ENCODE data around the gene ZNF474.
A peak's percentile ranks its signal among the peaks of the same experiment; 100 is the strongest.

The ZNF474 gene

DNA sequence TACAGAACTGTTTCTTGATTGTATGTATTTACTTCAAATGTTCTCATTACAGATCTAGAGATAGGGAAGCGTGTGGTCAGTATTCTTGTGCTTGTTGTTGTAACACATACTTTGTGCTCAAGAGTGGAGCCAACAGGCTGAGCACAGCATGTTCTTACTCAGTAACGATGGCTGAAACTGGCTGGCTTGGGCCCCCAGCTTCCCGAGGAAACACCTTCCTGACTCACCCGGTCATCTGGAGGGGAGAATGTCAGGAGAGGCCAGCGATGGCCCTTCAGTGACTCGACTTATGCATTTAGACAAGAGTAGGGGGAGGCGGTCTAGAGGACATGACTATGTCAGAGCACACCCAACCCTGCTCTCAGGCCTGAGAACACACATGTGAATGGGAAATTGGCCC lies 25.6 kb downstream of the ZNF474 start:
- DNase-seq, result no peak

DNA sequence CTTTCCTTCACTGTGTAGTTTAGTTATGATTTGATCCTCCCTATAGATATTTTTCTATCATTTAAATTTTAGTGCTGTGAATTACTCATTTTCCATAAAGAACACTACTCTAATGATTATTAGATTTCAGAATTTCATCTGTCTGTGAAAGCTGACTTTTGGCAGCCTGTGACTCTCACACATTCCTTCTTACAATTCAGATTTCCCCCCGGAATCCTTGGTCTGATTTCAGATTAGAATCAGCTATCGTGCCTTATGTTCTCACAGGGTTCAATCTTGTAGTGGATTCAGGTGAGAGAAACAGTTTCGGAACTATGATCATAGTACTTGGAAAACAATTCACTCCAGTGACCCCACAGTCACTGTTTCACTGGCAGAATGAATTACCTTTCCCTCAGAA lies 26.2 kb downstream of the ZNF474 start:
- DNase-seq, result no peak

DNA sequence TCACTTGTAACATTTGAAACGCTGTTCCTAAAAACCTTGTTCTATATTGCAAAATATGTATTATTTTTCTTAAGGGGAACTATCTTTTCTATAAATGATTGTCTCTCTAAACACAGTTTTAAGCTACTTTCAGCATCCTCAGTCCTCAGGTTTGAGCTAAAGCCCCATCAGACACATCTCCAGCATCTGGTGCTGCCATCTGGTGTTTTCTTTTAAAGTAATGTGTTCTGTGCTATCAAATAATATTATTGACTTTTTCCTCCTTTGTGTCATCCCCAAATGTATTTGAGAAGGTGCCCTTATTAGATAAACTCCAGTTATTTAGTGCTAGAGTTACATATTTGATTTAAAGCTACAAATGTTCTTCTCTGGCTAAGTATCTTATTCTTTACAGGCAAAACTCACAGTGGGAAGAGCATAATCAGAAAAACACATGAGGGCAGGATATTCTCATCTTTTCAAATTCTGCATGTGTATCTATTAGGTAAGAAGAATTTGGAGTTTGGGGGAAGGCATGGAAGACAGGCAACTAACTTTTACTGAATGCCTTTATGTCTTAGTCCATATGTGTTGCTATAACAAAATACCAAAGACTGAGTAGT lies 27.5 kb downstream of the ZNF474 start:
- DNase-seq, result peak; percentile 76

DNA sequence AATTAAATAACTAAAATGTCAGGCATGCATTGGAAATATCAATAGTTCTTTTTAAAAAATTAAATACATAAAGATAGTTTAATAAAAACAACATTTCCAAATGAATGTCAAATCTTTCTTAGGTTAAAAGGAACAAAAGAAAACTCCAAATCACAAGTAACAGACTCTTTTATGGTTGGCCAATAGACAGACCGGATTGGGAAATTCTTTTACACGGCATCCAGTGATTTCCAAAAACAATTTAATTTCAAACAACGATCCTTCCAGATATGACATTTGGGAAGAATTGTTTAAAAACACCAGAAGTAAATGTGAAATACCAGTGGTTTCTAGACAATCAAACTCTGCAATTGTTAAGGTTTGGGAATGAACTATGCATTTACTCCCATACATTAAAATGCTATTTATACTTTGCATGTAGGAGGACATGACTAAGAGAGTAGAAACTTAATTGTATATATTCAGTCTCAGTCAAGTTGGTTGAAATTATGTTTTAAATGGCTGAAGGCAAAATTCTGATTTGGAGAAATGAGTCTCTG lies 32.8 kb downstream of the ZNF474 start:
- no peak for DNase-seq

DNA sequence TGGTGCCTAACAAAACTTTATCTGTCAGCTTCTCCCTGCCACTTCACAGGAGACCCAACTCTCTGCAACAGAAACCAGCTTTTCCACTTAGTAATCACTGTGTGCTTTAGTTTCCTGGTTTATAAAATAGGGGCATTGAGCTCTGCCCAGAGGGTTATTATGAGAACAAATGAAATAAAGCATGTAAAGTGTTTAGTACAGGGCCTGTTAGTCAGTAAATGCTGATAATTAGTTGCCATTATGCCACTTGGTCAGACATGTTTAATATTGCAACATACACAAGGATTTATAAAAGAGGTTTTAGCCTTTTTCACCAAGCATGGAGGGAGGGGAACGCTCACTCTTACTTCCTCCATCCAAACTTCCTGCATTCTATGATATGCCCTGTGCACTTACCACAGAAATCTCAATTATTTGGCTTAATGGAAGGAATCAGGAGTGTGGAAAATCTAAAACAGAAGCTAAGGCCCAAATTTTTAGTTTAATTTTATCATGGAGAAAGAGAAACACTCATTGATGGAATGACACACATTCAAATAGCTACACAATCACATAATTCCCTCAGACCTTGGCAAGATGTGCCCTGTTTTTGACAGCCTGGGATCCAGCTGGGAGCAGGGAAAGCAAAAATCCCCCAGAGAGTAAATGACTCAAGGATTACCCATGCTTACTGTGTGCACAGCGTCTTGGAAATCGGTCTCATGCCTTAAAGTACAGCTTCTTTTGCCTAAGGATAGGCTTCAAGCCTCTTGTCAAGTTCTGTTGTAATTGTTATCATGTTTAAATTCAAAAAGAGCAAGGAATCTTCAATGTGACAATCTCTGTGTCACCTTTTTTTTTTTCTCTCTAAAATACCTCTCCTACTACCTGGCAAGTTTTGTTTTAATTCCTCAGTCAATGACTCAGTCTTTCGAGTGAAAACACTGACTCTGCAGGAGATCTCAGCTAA lies 34.0 kb downstream of the ZNF474 start:
- DNase-seq, result no peak

DNA sequence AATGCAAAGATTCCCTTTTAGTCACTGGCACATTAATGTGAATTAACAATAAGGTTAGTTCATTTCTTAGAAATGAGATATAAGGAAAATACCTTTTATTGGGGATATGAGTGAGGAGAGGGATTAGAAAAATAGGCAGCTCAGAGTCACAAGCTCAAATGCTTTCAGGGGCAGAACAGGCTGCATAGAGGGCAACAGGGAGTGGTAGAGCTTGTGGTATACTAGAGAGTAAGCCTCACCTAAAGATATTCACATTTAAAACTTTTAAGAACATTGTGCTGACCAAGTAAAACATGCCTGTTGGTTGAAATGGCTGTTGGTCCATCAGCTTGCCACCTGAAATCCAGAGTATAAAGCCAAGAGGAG lies 34.7 kb downstream of the ZNF474 start:
- DNase-seq, result no peak

DNA sequence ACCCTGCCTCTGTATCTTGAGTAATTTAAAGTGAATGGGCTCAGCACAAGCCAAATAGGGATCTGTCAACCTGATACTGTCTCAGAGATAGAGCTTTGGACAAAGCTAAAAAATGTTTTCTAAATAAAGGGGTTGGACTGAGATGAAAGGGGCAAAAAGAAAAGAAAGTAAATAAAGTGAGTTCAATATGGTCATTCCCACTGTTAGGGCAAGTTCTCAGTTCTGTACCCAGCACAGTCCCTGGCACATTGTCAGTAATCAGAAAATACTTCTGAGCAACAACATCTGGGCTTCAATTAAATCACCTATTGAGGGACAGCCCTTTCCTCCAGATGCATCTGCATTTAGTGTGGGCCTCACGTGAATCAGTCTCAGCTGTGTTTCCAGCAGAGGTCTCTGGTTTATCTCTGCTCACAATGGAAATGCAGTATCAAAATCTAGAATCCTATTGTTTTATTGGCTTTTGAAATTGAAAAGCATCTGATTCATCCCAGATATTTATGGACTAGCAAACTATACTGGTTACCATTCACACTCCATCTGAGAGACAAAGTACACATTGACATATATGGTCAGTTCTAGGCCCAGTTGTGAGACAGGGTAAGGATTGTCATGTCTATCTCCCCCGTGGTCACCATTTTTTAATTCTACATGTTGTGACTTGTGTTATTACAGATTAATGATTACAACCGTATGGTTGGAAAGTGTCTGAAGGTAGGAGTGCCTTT lies 35.6 kb downstream of the ZNF474 start:
- DNase-seq, result no peak

DNA sequence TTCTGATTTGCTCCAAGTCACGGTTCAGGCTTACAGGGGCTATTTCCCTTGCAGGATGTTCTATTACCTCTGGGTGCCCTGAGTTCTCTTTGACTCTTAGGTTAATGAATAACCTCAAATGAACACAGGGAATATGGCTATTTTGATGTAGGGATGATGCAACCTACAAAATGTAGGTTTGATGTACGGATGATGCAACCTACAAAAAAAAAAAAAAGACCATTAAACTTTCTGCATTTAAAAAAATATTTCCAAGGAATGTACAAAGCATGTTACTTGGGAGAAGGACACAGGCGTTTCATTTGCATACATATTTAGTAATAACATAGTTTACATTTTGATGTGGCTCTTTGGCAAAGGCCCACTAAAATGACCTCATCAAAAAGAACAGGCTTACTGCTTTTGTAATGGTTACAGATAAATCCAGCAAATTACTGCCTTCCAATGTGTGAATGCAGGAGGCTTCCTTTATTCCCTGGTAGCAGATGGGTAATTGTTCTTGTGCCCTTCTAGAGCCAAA lies 36.3 kb downstream of the ZNF474 start:
- DNase-seq, result no peak

DNA sequence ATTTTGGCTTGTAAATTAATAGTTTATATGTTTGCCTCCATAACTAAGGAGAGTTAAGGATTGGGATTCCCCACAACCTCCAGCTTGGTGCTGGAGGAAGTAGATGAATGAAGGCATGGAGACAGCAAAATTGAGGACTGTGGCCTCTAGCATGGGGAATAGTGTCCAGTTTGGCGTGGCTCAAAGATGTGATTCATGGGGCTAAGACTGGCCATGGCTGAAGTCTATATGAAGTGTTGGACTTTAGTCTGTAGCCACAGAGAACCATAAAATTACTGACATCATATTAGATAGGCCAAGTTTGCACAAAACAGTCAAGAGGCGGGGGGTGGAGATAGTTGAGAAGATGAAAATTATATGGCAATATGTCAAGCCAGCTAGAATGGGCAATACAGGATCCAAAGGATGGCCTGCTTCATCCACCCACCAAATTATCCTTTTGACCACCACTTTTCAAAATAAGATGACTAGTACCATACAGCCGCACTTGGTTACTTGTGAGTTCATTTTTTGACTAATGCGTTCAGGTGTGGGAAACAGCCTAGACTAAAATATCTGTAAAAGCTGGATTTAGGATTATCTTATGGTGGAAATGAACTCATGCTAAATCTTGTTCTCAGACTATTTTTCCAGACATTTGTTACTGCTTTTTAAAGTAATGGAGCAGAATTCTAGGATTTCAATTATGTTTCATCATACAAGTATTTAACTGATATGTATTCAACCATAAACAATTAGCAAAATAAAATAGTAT lies 40.2 kb downstream of the ZNF474 start:
- no peak for DNase-seq

DNA sequence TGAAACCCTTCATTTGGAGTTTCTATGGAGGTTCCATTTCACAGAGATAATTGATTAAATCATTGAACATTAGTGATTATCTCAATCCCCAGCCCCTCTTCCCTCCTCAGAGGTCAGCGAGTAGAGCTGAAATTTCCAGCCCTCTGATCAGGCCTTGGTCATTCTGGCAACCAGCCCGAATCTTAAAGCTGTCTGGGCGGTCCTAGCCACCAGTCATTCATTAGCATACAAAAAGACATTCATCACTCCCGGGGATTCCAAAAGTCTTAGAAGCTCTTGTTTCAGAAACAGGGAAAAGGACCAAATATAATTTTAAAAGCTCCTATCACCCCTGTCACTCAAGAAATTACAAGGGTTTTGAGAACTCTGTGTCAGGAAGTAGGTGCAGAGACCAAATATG lies 41.3 kb downstream of the ZNF474 start:
- no peak for DNase-seq

DNA sequence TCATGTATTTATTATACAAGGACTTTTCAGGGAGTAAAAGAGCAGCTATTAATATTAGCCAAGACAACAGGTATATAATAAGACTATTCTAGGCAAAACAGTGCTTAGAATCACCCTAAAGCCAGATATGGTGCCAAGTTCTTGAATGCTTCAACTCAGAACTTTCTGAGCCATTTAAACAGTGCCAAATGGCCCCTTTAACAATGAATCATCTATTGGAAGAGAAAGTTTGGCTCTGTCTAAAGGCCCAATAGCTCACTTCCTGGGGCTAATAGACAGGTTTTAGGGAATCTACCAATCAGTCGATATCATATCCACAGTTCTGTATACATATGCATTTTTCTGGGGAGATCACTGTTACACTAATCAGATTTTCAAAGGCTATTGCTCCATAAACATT lies 42.9 kb downstream of the ZNF474 start:
- no peak for DNase-seq

DNA sequence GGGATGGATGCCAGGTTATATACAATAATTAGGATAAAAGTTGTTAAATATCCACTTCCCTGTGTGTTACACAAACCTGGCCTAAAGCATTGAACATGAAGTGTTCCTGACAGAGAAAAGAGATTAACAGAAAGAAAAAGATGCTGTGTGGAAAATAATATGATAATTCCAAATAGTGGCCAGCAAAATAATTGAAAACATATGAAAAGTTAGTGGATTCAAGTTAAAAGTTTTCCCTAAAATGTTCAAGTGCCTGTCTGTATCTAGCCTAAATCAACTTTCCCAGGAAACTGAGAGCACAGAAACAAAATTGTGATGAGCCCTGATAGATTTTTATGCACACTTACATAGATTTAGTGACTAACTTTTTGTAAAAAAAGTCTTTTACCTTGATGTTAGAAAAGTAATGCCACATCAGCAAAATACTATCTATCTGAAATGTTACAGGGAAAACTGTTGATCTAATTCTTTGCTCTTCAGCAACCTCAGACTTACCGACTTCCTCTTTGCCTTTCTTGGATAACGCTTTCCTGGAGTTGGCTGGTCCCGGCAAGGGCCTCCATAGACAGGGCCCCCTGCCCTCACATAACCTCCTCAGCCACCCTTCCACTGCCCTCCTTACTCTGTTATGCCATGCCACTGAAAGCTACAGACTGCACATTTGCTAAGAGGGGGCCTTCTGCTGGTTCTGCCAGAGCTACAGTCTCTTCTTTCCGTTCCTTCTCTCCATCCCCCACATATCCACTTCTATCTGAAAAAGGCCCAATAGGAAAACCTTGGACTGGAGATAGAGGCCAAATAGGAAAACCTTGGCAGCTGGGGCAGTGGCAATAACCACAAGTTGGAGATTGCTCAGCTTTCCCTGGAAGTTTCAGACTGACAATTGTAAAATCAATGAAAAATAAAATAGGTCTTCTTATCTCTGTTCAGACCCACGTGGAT lies 44.4 kb downstream of the ZNF474 start:
- DNase-seq, result no peak

DNA sequence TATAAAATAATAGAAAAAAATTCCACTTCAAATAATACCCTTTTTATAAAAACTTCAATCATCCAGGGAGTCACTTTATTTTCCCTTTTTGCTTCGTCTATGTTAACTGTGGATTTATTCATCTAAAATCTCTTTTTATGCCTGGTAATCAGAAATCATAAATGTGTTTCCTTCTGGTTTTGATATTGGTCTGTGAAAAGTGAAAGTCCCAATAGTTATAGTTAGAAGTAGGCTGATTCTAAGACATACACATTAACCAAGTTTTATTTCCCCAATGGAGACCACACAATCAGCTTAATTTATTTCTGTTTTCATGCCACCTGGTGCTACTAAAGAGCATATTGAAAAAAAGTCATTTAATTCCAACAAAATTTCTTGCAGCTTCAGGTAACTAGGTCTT lies 45.7 kb downstream of the ZNF474 start:
- DNase-seq, result no peak

DNA sequence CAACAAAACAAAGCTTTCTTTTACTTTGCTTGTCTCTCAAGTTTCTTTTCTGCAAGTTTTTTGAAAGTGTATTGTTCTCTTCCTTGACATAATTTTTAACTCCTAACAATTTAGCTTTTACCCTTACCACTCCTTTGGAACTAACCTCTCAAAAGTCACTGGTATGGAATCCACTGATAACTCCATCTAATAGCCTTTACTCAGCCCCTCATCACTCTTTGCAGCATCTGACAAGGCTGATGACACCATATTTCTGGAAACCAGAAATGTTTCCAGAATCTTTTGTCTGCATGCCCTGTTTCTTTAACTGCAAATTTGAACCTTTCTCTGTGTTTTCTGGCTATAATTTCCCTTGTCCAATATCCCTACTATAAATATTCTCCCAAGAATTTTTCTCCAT lies 46.5 kb downstream of the ZNF474 start:
- no peak for DNase-seq

DNA sequence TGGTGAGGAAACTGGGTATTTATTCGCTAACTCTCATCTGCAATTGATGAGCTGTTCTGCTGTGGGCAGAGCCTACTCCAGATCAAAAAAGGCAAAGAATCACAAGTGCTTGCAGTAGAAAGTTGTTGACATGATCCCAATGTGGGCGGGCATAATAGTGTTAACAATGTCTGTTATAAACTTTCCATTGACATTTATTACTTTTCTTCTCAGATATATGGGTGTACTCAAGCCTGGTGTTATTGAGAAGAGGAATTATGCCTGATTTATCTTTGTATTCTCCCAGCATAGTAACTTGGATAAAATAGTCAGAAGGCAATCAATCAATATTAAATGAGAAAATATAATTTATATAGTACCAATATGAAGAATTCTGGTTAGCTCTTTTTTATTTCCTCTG lies 47.8 kb downstream of the ZNF474 start:
- no peak for DNase-seq

DNA sequence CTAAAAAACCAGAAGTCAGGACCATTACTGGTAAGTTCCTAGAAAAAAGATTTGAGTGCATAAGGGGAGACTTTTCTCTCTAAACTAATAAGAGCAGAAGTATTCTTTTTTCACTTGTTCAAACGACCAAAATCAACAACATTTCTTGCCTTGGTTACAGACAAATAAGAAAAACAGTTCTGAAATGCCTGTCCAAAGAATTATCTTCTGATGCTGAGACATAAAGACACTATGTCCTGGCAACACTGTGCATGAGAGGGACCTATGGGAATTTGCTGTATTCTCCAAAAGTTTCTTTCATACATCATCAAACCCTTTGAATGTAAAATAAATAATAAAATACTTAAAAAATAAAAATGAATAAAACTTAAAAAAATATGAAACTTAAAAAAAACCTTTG lies 50.4 kb downstream of the ZNF474 start:
- DNase-seq, result no peak

DNA sequence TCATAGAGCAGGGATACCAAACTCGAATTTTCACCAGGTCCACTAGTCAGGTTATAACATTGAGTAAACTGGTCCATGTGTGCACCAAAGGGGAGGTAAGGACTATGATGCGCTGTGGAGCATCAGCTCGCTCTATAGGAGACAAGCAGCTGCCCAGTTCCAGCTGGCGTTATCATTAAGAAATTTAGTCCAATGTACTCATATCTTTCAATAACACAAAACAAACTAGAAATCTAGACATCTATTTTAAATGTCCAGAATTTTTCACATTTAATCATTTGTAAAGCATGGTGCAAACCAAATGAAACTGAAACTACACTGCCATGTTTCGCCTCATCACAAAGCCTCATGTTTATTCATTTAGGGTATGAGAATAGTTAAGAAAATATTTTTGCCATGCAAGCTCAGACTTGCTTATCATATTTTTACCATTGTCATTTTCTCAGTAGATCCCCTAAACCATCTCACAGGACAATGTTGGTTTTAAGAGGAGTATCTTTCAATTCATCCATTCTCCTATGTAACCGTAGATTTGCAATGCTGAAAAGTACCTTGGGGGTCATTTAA lies 50.9 kb downstream of the ZNF474 start:
- no peak for DNase-seq

DNA sequence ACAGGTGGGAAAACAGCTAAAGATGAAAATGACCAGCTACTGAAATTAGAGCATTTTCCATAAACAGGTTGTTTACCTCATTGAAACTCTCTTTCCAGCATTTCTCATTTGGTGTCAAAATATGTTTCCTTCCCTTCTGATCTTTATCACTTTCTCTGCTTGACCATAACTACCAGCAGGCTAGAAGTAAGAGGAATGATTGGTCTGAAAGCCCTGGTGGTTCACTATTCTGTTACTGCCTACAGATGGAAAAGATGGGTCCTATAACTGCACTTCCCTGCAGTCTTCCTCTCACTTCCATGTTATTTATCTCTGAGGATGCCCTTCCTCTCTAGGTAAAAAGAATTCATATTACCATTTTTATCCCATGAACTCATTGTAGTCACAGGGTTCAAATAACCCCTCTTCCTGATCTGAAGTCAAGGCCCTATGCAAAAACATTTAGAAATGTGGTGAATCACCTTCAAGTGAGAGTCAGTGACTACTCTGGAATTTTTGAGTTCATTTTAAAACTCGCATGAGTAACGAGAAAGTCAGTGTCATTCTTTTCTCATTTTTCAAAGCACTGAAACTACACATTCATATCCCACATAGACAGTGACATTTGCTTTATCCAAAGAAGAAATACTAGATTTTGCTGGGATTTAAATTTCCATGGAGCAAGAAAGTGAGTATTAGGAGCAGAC lies 51.7 kb downstream of the ZNF474 start:
- DNase-seq, result no peak

DNA sequence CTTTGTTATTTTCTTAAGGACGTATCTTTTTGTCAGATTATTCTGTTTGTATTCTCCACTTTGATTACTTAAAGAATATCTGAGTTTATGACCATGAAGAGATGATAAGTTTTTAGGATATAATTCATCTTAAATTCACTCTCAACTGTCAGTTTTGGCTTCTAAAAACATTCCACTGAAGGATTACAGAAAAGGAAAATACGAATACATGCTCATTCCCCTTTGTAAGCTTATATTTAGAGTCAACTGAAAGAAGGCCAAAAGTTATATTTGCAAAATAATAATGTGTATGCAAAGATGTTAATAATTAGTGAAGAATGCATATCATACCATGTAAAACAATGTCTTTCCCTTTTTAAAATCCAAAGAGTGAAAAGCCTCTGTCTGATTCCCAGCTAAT lies 52.5 kb downstream of the ZNF474 start:
- no peak for DNase-seq

DNA sequence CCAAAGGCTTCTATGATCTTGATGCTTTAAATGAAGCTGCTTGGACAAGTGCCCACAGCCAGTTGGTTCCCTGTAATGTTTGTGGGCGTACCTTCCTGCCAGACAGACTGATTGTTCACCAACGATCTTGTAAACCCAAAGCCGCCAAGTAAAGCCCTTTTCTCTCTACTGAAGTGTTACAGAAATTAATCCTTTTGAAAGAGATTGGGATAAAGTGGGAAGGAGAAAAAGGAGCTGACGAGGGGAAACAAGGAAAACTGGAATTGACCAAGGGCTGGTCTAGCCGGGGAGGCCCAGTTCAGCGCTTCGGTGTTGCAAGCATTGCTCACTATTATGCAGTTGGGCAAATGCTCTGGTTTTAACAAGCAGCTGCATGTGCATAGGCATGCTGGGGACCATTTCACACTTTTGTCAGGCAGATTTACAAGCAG lies 53.2 kb downstream of the ZNF474 start:
- DNase-seq, result peak; percentile 15
